GM12878 (cell line): ENCODE measurements around the gene NFATC1.

Experiments
- BACH1 ChIP-seq: fragments of 450-650 bp; IDR thresholded peaks from 2 replicates; pipeline ENCODE4 v1.6.1; 2017; ENCODE audit warnings: mild to moderate bottlenecking, borderline replicate concordance
- BCLAF1 ChIP-seq: fragments of 450-650 bp; IDR thresholded peaks from 2 replicates; pipeline ENCODE4 v1.6.1; 2017; ENCODE audit warnings: antibody characterized with exemption, mild to moderate bottlenecking, moderate library complexity
- CTCF ChIP-seq, 3 experiments: IDR thresholded peaks in 2 of 3; conservative IDR thresholded peaks in 1 of 3; 2 replicates each; pipeline ENCODE4 v1.5.1; 2011; ENCODE audit warnings: low read depth in 3 of 3, low read length in 3 of 3, mild to moderate bottlenecking in 3 of 3, control low read depth in 2 of 3, moderate library complexity in 2 of 3, inconsistent platforms in 1 of 3, mixed read lengths in 1 of 3; ENCODE audit not compliant: control insufficient read depth in 2 of 3, insufficient read depth in 1 of 3; ENCODE audit errors: extremely low read depth in 1 of 3
- EGR1 ChIP-seq, 2 experiments: IDR thresholded peaks; 1 replicate in 1 of 2; 2 replicates in 1 of 2; pipeline ENCODE4 v1.6.1; 2011 to 2012; ENCODE audit warnings: low read depth in 2 of 2, low read length in 2 of 2, borderline replicate concordance in 1 of 2, mild to moderate bottlenecking in 1 of 2, moderate library complexity in 1 of 2
- ETV6 ChIP-seq, 2 experiments: fragments of 450-650 bp in 1 of 2; IDR thresholded peaks in 1 of 2; conservative IDR thresholded peaks in 1 of 2; 2 replicates each; pipeline ENCODE4 v1.6.1; 2014; ENCODE audit warnings: antibody characterized with exemption in 1 of 2, borderline replicate concordance in 1 of 2, low read depth in 1 of 2, mild to moderate bottlenecking in 1 of 2, moderate library complexity in 1 of 2
- GABPA ChIP-seq: IDR thresholded peaks from 2 replicates; pipeline ENCODE4 v1.6.1; 2014; ENCODE audit warnings: antibody characterized with exemption, low read depth, mild to moderate bottlenecking, inconsistent platforms
- HCFC1 ChIP-seq: fragments of 150-350 bp; IDR thresholded peaks from 2 replicates; pipeline ENCODE4 v1.6.1; 2014; ENCODE audit warnings: low read length
- HDAC6 ChIP-seq: fragments of 200-600 bp; sonication (generic); IDR thresholded peaks from one replicate; pipeline ENCODE4 v1.8.0; 2017; ENCODE audit warnings: antibody characterized with exemption; ENCODE audit not compliant: unreplicated experiment
- KDM1A ChIP-seq: fragments of 200-600 bp; sonication (generic); IDR thresholded peaks from 2 replicates; pipeline ENCODE4 v1.6.1; 2016; ENCODE audit warnings: borderline replicate concordance
- MYC ChIP-seq: IDR thresholded peaks from 2 replicates; pipeline ENCODE4 v1.6.1; 2011; ENCODE audit warnings: mild to moderate bottlenecking, low read length, moderate library complexity, inconsistent platforms; ENCODE audit not compliant: insufficient read depth, insufficient replicate concordance, insufficient read length, severe bottlenecking
- NR2C2 ChIP-seq: IDR thresholded peaks from 2 replicates; pipeline ENCODE4 v1.6.1; 2011; ENCODE audit warnings: borderline replicate concordance, low read depth; ENCODE audit not compliant: control insufficient read depth, insufficient read length
- PKNOX1 ChIP-seq: fragments of 450-650 bp; IDR thresholded peaks from 2 replicates; pipeline ENCODE4 v1.6.1; 2016; ENCODE audit warnings: mild to moderate bottlenecking
- POLR2AphosphoS5 ChIP-seq: IDR thresholded peaks from 2 replicates; pipeline ENCODE4 v1.6.1; 2011; ENCODE audit warnings: mild to moderate bottlenecking, low read length, inconsistent platforms
- RAD21 ChIP-seq: IDR thresholded peaks from 2 replicates; pipeline ENCODE4 v1.6.1; 2011; ENCODE audit warnings: mild to moderate bottlenecking, low read depth, low read length, moderate library complexity; ENCODE audit not compliant: insufficient read depth

- TF ChIP-seq NR2C2 (no peak), MYC (no peak), ETV6 (conservative IDR thresholded peaks at IDR 0.05 in 1 of 2, IDR thresholded peaks at IDR 0.05 in 1 of 2; ENCODE audit: borderline replicate concordance in 1 of 2, low read depth in 1 of 2) (no peak), POLR2AphosphoS5 (no peak), PKNOX1 (no peak), GABPA (no peak), KDM1A (no peak), BACH1 (no peak), CTCF (IDR thresholded peaks at IDR 0.05 in 2 of 3, conservative IDR thresholded peaks at IDR 0.05 in 1 of 3; ENCODE audit: control insufficient read depth in 2 of 3, extremely low read depth in 1 of 3, insufficient read depth in 1 of 3, low read depth in 3 of 3, low read length in 3 of 3) (no peak), RAD21 (no peak), EGR1 (IDR thresholded peaks at IDR 0.05; ENCODE audit: borderline replicate concordance in 1 of 2, low read depth in 2 of 2, low read length in 2 of 2) (no peak), HDAC6 (no peak), HCFC1 (no peak), BCLAF1 (no peak)
Observed at GRCh38 chr18:79538635-79539034, 142.9 kb downstream of the NFATC1 start.
